Measurements from ENCODE around the gene LRP8.

Gene LRP8

GRCh38 chr1:53321366-53321765 lies 6.5 kb downstream of the LRP8 start:
- no peak for DNase-seq

GRCh38 chr1:53320646-53321045 lies 7.2 kb downstream of the LRP8 start:
- no peak for DNase-seq

- DNase-seq = no peak
Observed at GRCh38 chr1:53319296-53320101, 8.4 kb downstream of the LRP8 start.

- no peak for DNase-seq
Observed at GRCh38 chr1:53317646-53318539, 10.0 kb downstream of the LRP8 start.

GRCh38 chr1:53316766-53317581 lies 10.9 kb downstream of the LRP8 start:
- no peak for DNase-seq

DNA sequence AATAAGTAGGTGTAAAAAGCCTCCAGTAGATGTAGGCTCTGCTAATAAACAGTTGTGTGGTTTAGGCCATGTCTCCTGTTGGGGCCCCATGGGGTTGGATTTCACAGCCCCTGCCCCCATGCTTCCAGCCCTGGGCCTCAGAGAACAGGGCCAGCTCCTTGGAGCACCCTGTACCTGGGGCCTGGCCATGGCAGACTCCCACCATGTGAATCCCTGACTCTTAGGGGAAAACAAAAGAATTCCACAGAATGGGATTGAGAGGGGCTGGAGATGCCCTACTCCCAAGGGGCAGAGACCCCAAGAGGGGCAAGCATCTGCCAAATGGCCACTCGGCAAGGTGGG lies 11.5 kb downstream of the LRP8 start:
- no peak for DNase-seq

- no peak for DNase-seq
Observed at GRCh38 chr1:53315456-53316423, 12.1 kb downstream of the LRP8 start.

GRCh38 chr1:53315046-53315445 lies 12.8 kb downstream of the LRP8 start:
- DNase-seq = no peak

DNA sequence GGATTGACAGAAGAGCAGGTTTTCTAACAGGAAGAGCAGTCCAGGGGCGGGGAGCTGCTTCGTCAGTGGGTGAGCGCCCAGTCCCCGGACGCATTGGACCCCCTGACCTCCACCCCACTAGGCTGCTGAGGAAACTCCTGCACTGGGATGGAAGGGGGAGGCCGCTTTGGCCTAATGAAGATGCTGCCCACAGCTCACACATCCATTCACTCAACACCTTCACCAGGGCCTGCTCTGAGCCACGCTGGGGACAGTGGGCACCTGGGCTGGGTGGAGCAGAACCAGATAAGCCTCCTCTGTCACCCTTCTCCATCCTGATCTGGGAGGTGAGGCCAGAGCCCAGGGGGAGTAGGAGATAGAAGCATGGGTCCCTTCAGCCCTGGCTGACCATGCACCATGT lies 13.3 kb downstream of the LRP8 start:
- DNase-seq = no peak

DNA sequence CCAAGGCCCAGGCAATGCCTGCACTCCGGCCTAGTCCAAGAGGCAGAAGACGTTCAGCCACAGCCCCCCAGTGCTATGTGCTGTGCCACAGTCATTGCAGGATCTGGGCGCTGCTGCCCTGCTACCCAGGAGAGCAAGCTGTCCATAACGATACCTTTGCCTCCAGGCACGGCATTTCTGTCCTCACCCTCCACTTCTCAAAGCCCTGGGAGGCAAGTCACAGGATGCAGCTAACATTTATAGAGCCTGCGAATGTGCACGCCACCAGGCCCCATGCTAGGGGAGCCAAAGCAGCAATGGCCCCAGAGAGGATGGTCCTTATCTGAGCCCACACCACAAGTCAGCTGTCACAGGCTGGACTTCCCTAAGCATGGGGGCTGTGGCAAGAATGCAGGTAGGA lies 13.8 kb downstream of the LRP8 start:
- no peak for DNase-seq

GRCh38 chr1:53313556-53313955 lies 14.3 kb downstream of the LRP8 start:
- no peak for DNase-seq

- no peak for DNase-seq
Observed at GRCh38 chr1:53311702-53312305, 16.1 kb downstream of the LRP8 start.

GRCh38 chr1:53310847-53311681 lies 16.8 kb downstream of the LRP8 start:
- DNase-seq = no peak

GRCh38 chr1:53309802-53310201 lies 18.1 kb downstream of the LRP8 start:
- DNase-seq = no peak

DNA sequence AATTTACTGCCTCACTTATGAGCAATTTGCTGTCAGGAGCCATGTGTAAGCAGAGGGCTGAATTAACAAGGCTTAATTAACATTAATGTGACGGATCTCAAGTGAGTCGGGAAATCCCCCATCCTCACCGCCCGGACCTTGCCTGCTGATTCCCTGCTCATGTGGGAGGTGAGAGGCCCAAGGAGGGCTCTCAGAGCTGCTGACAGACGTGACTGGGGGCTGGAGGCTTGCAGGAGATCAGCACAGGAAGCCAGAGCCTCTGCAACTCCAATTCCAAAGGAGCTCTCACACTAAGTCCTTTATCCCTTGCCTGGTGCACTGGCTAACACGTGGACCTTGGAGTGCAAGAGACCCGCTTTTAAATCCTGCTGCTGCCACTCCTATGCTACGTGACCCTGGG lies 19.4 kb downstream of the LRP8 start:
- no peak for DNase-seq

GRCh38 chr1:53307037-53307436 lies 20.8 kb downstream of the LRP8 start:
- DNase-seq = no peak

DNA sequence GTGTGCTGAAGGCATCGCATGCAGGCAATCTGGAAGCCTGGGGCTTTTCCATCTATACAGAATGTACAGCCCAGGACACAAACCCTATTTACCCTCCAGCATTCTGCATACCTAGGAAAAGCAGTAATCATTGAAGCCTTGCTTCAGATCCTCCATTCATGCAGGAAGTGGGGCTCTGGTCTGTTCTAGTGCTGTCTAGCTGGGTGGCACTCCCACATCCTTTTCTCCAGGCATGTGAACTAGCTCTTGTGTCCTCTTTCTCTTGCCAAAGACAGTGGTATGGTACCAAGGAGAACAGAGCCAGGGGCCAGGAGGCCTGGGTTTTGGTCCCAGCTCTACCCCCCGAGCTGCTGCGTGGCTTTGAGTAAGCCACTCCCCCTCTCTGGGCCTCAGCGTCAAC lies 21.7 kb downstream of the LRP8 start:
- DNase-seq = no peak

DNA sequence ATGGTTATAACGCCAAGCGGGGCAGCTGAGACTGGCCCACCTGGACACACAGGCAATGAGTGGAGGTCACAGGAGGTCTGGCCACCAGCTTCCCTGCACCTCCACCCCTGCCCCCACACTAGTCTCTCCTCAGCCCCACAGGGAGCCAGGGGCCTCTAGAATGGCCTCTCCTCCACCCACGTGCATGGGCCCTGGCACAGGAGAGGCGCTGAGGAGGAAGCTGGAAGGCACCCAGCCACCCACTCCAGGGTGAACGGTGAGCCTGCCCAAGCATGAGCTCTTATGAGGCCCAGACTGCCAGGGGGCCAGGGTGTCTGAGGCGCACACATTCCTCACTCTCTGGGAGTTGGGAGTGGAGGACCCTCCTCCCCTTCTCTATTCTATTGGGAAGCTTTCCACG lies 22.2 kb downstream of the LRP8 start:
- no peak for DNase-seq

DNA sequence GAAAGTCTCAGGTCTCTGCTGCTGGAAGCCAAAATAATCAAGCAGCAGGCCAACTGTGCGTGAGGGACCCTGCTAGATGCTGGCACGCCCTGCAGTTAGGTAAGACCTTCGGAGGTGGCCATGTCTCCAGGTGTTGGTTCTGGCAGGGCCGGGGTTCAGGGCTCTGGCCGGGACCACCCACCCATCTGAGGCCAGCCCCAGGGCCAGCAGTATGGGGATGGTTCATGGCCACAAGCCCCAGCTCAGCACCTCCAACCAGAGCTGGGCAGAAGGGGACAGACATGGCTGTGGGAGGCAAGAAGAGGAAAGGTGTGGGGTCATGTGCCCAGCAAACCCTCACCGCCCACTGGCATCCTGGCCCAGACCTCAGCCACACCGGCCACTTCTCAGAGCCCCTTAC lies 23.3 kb downstream of the LRP8 start:
- no peak for DNase-seq

GRCh38 chr1:53303726-53304515 lies 23.9 kb downstream of the LRP8 start:
- DNase-seq = no peak

All from inflammatory macrophage treated with lipopolysaccharide for 4 hours (primary cell).